IMR-90 (cell line): ENCODE results near the gene FKTN. TPM values are rescaled to one million over a fixed set of nuclear protein-coding genes. Genes with fewer than 3 reads are reported as not detected.
"Not testable (repeated sequence)": the region's sequence is repeated elsewhere in the genome, so short reads cannot be mapped to it uniquely, and the experiment has no call there.

ENCODE experiments used
- ATAC-seq: fragments of 200-7000 bp; cut with Tn5 transposase; 2 replicates; pipeline ENCODE4 v1.9.1; 2020; ENCODE audit warnings: low read depth, mild to moderate bottlenecking, moderate library complexity
- BruUV-seq: library from RNA; stranded (reverse); fragments of 400-500 nt; replicated peaks from 2 replicates; lab custom pipeline; 2021; lab: Mats Ljungman, UMichigan
- CTCF ChIA-PET: fragments of 300-600 bp; formaldehyde crosslinking; extraction: SDS; loops from one replicate; lab custom pipeline; 2021; ENCODE audit warnings: antibody characterized with exemption; lab: Yijun Ruan, JAX
- POLR2A ChIA-PET: fragments of 300-600 bp; sonication (Branson Sonifier 250); formaldehyde crosslinking; loops from one replicate; lab custom pipeline; 2022; ENCODE audit warnings: antibody characterized with exemption; ENCODE audit not compliant: unreplicated experiment; lab: Charles Lee
- DNase-seq: peaks from one replicate; pipeline ENCODE4 v3.0.0; 2013
- H2AFZ ChIP-seq: replicated peaks from 2 replicates; pipeline ENCODE3; 2013; ENCODE audit warnings: low read length, mild to moderate bottlenecking; ENCODE audit not compliant: poor library complexity
- H2AK5ac ChIP-seq: 2 replicates; pipeline ENCODE4 v1.6.1; 2013; ENCODE audit warnings: low read depth, low read length, inconsistent platforms
- H2AK9ac ChIP-seq: replicated peaks from 2 replicates; pipeline ENCODE3; 2013; ENCODE audit warnings: mild to moderate bottlenecking, low read depth, low read length, moderate library complexity; ENCODE audit not compliant: poor library complexity
- H2BK120ac ChIP-seq: 2 replicates; pipeline ENCODE4 v1.6.1; 2013; ENCODE audit warnings: low read depth, low read length, inconsistent platforms
- H2BK15ac ChIP-seq: 3 replicates; pipeline ENCODE4 v1.6.1; 2013; ENCODE audit warnings: low read depth, low read length, inconsistent platforms
- H2BK20ac ChIP-seq: 2 replicates; pipeline ENCODE4 v1.6.1; 2013; ENCODE audit warnings: low read depth, mild to moderate bottlenecking, inconsistent platforms, low read length, moderate library complexity
- H2BK5ac ChIP-seq: 2 replicates; pipeline ENCODE4 v1.6.1; 2013; ENCODE audit warnings: mild to moderate bottlenecking, low read depth, low read length, inconsistent platforms; ENCODE audit not compliant: poor library complexity, severe bottlenecking
- H3K14ac ChIP-seq: replicated peaks from 2 replicates; pipeline ENCODE4 v1.6.1; 2013; ENCODE audit warnings: low read depth, low read length, inconsistent platforms
- H3K18ac ChIP-seq: 2 replicates; pipeline ENCODE4 v1.6.1; 2013; ENCODE audit warnings: low read depth, low read length, control low read depth
- H3K23ac ChIP-seq: 2 replicates; pipeline ENCODE4 v1.6.1; 2013; ENCODE audit warnings: low read depth, low read length, inconsistent platforms
- H3K27ac ChIP-seq: 2 replicates; pipeline ENCODE4 v1.5.1; 2013; ENCODE audit warnings: mild to moderate bottlenecking, control low read depth, low read length; ENCODE audit not compliant: insufficient read depth
- H3K27me3 ChIP-seq: 2 replicates; pipeline ENCODE4 v1.6.1; 2013; ENCODE audit warnings: low read length; ENCODE audit not compliant: control insufficient read depth, insufficient read depth
- H3K36me3 ChIP-seq: 2 replicates; pipeline ENCODE4 v1.6.1; 2013; ENCODE audit warnings: low read length, mixed read lengths; ENCODE audit not compliant: control insufficient read depth, insufficient read depth
- H3K4ac ChIP-seq: 2 replicates; pipeline ENCODE4 v1.6.1; 2013; ENCODE audit warnings: low read depth, low read length, inconsistent platforms
- H3K4me1 ChIP-seq: 2 replicates; pipeline ENCODE4 v1.6.1; 2013; ENCODE audit warnings: low read length, mixed read lengths; ENCODE audit not compliant: control insufficient read depth, insufficient read depth
- H3K4me2 ChIP-seq: 2 replicates; pipeline ENCODE4 v1.6.1; 2013; ENCODE audit warnings: low read depth, mild to moderate bottlenecking, control low read depth, low read length, moderate library complexity
- H3K4me3 ChIP-seq: 2 replicates; pipeline ENCODE4 v1.5.1; 2013; ENCODE audit warnings: low read depth, mild to moderate bottlenecking, control low read depth, low read length, moderate library complexity; ENCODE audit not compliant: insufficient read depth
- H3K56ac ChIP-seq: 2 replicates; pipeline ENCODE4 v1.6.1; 2013; ENCODE audit warnings: low read length, inconsistent platforms; ENCODE audit not compliant: insufficient read depth; ENCODE audit errors: extremely low read depth
- H3K79me1 ChIP-seq, 2 experiments: 2 replicates each; pipeline ENCODE4 v1.6.1; 2013; ENCODE audit warnings: low read length in 2 of 2, inconsistent platforms in 1 of 2, low read depth in 1 of 2
- H3K9ac ChIP-seq: 2 replicates; pipeline ENCODE4 v1.6.1; 2013; ENCODE audit warnings: low read depth, low read length, control low read depth
- H3K9me1 ChIP-seq: 2 replicates; pipeline ENCODE4 v1.6.1; 2013; ENCODE audit warnings: low read length, inconsistent platforms; ENCODE audit not compliant: insufficient read depth
- H3K9me3 ChIP-seq: 2 replicates; pipeline ENCODE4 v1.6.1; 2013; ENCODE audit warnings: low read length; ENCODE audit not compliant: control insufficient read depth, insufficient read depth
- H4K20me1 ChIP-seq: 2 replicates; pipeline ENCODE4 v1.6.1; 2013; ENCODE audit warnings: low read length, inconsistent platforms; ENCODE audit not compliant: insufficient read depth
- H4K5ac ChIP-seq: 2 replicates; pipeline ENCODE4 v1.6.1; 2013; ENCODE audit warnings: mild to moderate bottlenecking, low read depth, low read length, control low read depth
- H4K8ac ChIP-seq, 2 experiments: 2 replicates each; pipeline ENCODE4 v1.6.1; 2013; ENCODE audit warnings: low read depth in 2 of 2, low read length in 2 of 2, control low read depth in 1 of 2, inconsistent platforms in 1 of 2
- H4K91ac ChIP-seq: 2 replicates; pipeline ENCODE4 v1.6.1; 2013; ENCODE audit warnings: low read depth, low read length, inconsistent platforms; ENCODE audit not compliant: insufficient read depth
- WGBS, 2 experiments: methylation state at CpG; one replicate each; pipeline versions ENCODE4 v1.1.5 to v1.1.7; 2013; ENCODE audit warnings: missing lambda C conversion rate in 2 of 2; ENCODE audit not compliant: insufficient read length in 1 of 2; ENCODE audit errors: extremely low coverage in 2 of 2; 5-methylcytosine and 5-hydroxymethylcytosine counted together
- dilution Hi-C: fragments of 300-500 bp; cut with HindIII; formaldehyde crosslinking; loops from one replicate; pipeline ENCODE4 v1.14.3; 2018; ENCODE audit warnings: low sequenced_read_pairs; ENCODE audit not compliant: unreplicated experiment
- in situ Hi-C: fragments of 300-500 bp; cut with MboI; formaldehyde crosslinking; loops from 3 replicates; pipeline ENCODE4 v1.14.3; 2019; ENCODE audit warnings: low sequenced_read_pairs, inconsistent platforms, mixed read lengths
- intact Hi-C: fragments of 100-400 bp; cut with micrococcal nuclease; formaldehyde crosslinking; loops from 2 replicates; pipeline ENCODE4 v1.10.0; 2022
- polyA plus RNA-seq, 3 experiments: library from polyadenylated mRNA; depleted of rRNA; stranded (reverse); fragments of >200 nt; gene quantifications; 2 replicates each; pipeline ENCODE4 v1.2.3, GENCODE V29; 2012; ENCODE audit warnings: low replicate concordance in 1 of 3
- total RNA-seq: library from RNA; depleted of rRNA; stranded (reverse); fragments of >200 nt; gene quantifications from 2 replicates; pipeline ENCODE4 v1.2.3, GENCODE V29; 2012

The FKTN gene
- total and polyA plus RNA-seq, 2 of the 4 experiments (the other 2 are of a cell fraction) = 8.6 to 20.3 TPM

DNA sequence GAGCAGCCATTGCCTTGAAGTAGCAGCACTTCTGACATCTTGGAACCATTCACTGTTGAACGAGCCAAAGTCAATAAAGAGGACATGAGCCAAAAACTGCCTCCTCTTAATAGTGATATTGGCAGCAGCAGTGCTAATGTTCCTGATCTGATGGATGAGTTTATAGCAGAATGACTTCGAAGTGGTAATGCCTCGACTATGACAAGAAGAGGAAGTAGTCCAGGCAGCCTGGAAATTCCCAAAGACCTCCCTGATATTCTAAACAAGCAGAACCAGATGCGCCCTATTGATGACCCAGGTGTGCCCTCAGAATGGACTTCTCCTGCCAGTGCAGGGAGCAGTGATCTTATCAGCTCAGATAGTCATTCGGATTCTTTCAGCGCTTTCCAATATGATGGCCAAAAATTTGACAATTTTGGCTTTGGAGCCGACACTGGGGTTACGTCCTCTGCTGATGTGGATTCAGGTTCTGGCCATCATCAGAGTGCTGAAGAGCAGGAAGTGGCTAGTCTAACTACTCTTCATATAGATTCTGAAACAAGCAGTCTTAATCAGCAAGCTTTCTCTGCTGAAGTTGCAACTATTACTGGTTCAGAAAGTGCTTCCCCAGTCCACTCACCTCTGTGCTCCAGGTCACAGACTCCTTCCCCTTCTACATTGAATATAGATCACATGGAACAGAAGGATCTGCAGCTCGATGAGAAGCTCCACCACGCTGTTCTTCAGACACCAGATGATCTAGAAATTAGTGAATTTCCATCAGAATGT, 35.1 kb upstream of the FKTN start:
- in situ Hi-C loops, H2BK5ac ChIP-seq, H2AK9ac ChIP-seq, DNase-seq, H4K8ac ChIP-seq, dilution Hi-C loops, H3K36me3 ChIP-seq, H3K9ac ChIP-seq, H2BK120ac ChIP-seq, H3K9me1 ChIP-seq, H3K27ac ChIP-seq, H2AFZ ChIP-seq, H3K9me3 ChIP-seq, intact Hi-C loops, H4K91ac ChIP-seq, H3K79me1 ChIP-seq, H3K27me3 ChIP-seq, H3K23ac ChIP-seq, H3K4me3 ChIP-seq, H2BK15ac ChIP-seq, H3K56ac ChIP-seq, H3K4me1 ChIP-seq, H3K4me2 ChIP-seq, H2BK20ac ChIP-seq, ATAC-seq, H3K14ac ChIP-seq, H2AK5ac ChIP-seq, H4K20me1 ChIP-seq, CTCF ChIA-PET, BruUV-seq, H3K4ac ChIP-seq, H4K5ac ChIP-seq, POLR2A ChIA-PET, H3K18ac ChIP-seq: not testable (repeated sequence)
- no CpG with 5 or more reads among the region's 10 CpGs for whole genome bisulfite sequencing, 2 experiments
